Adipocyte (in vitro differentiated cells): ENCODE measurements around the gene MRPS12.

Experiments used
- DNase-seq: peaks from one replicate; pipeline ENCODE4 v3.0.0-alpha.2; 2015; ENCODE audit warnings: low read depth
- H3K27me3 ChIP-seq: replicated peaks from 2 replicates; pipeline ENCODE4 v1.7.0; 2013; ENCODE audit warnings: mild to moderate bottlenecking, low read length, moderate library complexity; ENCODE audit not compliant: control insufficient read depth, insufficient read depth
- H3K36me3 ChIP-seq: 2 replicates; pipeline ENCODE4 v1.7.0; 2013; ENCODE audit warnings: low read length, mild to moderate bottlenecking, moderate library complexity; ENCODE audit not compliant: control insufficient read depth, insufficient read depth, severe bottlenecking
- H3K4me1 ChIP-seq: 2 replicates; pipeline ENCODE4 v1.7.0; 2013; ENCODE audit warnings: mild to moderate bottlenecking, low read length, moderate library complexity; ENCODE audit not compliant: control insufficient read depth, insufficient read depth
- H3K4me3 ChIP-seq: 2 replicates; pipeline ENCODE4 v1.7.0; 2013; ENCODE audit warnings: mild to moderate bottlenecking, low read length, moderate library complexity
- H3K9ac ChIP-seq: 2 replicates; pipeline ENCODE4 v1.7.0; 2013; ENCODE audit warnings: mild to moderate bottlenecking, low read length, moderate library complexity
- H3K9me3 ChIP-seq: 2 replicates; pipeline ENCODE4 v1.7.0; 2013; ENCODE audit warnings: mild to moderate bottlenecking, low read length, moderate library complexity; ENCODE audit not compliant: control insufficient read depth

Gene MRPS12

DNA sequence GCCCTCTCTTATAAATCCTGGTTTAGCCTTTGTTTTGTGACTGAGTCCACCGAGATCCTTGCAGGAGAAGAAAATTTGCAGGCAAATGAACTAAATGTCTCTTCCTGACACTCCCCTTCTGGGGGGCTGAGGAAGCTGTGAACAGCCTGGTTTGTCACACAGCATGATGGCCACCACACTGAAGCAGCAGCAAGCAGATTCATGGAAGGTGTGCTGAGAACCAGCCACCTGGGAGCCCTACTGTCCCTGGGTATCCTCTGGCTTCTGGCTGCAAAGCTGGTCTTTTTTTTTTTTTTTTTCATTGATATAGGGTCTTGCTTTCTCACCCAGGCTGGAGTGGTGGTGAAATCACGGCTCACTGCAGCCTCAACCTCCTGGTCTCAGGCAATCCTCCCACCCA is 11.2 kb downstream of the MRPS12 start:
- no peaks in the 10 kb centered on the region for H3K27me3 ChIP-seq
- H3K4me3 ChIP-seq: no peak overlapping the region
- no peaks in the 10 kb centered on the region for H3K9me3 ChIP-seq
- no peaks in the 10 kb centered on the region for H3K4me1 ChIP-seq
- no peak overlapping the region for H3K9ac ChIP-seq
- no peak for DNase-seq
- H3K36me3 ChIP-seq: peaks cover 16% of the 10 kb centered on the region

DNA sequence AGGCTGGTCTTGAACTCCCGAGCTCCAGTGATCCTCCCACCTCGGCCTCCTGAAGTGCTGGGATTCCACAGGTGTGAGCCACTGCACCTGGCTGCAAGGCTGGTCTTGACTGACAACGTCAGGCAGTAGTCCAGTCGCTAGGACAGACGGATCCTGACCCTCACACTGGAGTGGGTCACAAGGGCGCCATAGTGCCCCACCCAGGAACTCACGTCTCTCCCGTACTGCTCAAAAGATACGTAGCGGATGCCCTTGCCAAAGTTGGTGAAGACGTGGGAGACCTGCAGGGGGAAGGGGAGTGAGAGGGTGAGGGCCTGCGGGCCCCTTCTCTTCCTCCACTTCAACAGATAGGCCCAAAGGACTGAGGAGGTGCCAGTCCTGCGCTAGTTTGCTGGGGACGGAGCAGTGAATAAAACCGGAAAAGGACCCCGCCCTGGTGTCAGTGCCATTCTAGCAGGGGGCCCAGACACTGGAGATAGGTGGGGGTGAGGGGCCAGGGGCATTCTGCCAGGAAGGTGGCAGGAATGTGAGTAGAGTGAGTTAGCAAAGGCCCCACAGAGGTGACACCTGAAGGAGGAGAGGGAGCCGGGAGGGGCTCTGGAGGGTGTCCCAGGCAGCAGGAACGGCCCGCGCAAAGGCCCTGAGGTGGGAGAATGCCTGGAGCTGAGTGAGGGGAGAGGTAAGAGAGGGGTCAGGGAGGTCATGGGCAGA is 11.9 kb downstream of the MRPS12 start:
- Histone ChIP-seq H3K36me3 (peaks cover 18% of the 10 kb centered on the region), H3K9ac (no peak overlapping the region), H3K4me3 (no peak overlapping the region), H3K4me1 (no peaks in the 10 kb centered on the region), H3K9me3 (no peaks in the 10 kb centered on the region), H3K27me3 (no peaks in the 10 kb centered on the region)
- DNase-seq: no peak

DNA sequence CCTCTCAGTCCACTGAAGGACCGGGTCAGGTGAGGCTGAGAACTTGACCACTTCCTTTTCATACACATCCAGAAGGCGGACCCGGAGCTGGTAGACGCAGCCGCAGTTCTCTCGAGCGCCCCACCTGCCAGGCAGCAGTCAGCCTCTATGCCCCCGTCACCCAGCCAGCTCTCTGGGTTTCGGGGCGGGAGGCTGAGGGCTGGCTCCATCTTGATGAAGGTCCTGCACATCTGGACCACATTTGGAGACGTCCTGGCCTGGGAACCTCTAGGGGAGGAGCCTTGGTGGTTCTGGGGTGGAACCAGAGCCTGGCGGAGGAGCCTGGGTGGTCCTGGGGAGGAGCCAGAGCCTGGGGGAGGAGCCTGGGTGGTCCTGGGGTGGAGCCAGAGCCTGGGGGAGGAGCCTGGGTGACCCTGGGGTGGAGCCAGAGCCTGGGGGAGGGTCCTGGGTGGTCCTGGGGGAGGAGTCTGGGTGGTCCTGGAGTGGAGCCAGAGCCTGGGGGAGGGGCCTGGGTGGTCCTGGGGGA is 14.3 kb downstream of the MRPS12 start:
- Histone ChIP-seq H3K9ac (no peak overlapping the region), H3K36me3 (peaks cover 18% of the 10 kb centered on the region), H3K4me3 (no peak overlapping the region), H3K9me3 (no peaks in the 10 kb centered on the region), H3K27me3 (no peaks in the 10 kb centered on the region), H3K4me1 (peaks cover 2% of the 10 kb centered on the region)
- DNase-seq: no peak

DNA sequence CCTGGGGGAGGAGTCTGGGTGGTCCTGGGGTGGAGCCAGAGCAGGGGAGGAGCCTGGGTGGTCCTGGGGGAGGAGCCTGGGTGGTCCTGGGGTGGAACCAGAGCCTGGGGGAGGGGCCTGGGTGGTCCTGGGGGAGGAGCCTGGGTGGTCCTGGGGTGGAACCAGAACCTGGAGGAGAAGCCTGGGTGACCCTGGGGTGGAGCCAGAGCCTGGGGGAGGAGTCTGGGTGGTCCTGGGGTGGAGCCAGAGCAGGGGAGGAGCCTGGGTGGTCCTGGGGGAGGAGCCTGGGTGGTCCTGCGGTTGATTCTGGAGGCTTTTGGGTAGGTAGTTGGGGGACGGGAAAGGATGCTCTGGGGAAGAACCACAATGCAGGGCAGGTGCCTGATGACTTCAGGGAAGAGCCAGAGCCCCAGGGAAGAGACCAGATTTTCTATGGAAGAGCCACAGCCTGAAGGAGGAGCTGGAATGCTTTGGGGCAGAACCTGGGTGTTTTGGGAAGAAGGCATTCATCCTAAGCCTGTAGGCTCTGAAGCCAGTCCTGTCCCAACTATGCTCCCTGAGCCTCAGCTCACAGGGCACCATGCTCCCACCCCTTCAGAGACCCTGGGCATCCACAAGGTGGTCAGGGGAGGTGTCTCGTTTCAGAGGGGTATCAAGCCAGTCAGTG is 15.0 kb downstream of the MRPS12 start:
- Histone ChIP-seq H3K4me1 (peaks cover 5% of the 10 kb centered on the region), H3K9ac (no peak overlapping the region), H3K36me3 (peaks cover 18% of the 10 kb centered on the region), H3K27me3 (no peaks in the 10 kb centered on the region), H3K4me3 (no peak overlapping the region), H3K9me3 (no peaks in the 10 kb centered on the region)
- DNase-seq: no peak

DNA sequence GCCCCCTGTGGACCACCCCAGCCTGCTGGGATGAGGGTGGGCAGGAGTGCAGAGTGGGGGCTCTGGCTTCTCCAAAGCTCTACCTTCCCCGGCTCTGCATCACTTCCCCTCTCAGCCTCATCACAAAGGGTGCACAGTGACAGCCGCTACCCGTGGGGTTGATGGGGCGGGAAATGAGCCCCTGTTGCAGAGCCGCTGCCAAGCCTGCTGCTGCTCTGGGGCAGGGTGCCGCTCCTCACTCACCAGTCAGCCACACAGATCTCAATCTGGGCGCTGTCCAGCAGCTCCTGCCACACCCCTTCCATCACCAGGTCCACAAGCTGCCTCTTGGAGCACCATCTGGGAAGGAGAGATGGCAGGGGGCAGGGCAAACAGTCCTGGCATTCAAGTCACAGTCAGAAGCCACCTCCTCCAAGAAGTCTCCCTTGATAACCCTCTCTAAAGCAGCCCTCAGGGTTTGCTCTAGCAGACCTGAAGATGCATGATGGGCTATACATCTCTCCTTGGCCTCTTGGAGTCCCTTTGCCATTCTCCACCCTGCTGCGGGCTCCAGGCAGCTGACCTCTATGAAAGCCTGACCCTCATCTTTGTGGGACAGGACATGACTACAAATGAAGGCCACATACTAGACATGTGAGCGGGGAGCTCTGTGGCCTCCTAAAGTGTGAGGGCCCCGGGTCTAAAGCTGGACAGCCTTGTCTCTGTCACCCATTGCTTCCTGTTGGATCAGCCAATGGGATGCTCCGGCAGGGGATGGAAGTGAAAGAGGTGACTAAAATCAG is 15.7 kb downstream of the MRPS12 start:
- Histone ChIP-seq H3K9ac (no peak overlapping the region), H3K4me3 (no peak overlapping the region), H3K36me3 (peaks cover 18% of the 10 kb centered on the region), H3K4me1 (peaks cover 5% of the 10 kb centered on the region), H3K9me3 (no peaks in the 10 kb centered on the region), H3K27me3 (no peaks in the 10 kb centered on the region)
- DNase-seq: no peak

DNA sequence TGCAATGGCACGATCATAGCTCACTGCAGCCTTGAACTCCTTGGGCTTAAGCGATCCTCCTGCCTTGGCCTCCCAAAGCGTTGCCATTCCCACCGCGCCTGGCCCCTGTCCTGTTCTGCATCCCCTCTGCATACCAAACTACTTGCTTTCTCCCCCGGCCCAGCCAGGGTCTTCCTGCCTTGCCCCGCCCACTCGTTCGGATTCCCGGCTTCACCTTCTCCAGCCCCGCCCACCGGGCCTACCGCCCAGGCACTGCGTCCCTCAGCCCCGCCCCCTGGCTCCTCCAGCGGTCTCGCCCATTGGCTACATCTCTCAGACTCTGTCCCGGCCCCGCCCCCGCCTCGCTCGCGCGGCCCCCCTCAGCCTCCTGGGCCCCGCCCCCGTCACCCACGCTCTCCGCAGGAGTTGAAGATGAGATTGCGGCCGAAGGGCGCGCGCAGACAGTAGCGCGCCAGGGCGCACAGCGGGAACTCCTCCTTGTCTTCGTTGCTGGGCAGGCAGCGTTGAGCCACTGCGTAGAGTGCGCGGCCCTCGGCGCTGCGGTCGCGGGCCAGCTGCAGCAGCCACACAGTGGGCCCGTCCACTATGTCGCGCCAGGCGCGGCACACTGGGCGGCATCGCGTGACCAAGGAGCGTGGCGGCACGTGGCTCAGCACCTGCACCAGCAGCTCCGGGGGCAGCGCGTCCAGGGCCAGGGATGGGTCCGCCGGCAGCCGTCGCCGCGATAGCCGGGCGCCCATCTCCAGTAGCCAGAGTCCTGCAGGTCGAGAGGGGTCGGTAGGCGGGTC is 19.0 kb downstream of the MRPS12 start:
- Histone ChIP-seq H3K36me3 (peaks cover 14% of the 10 kb centered on the region), H3K4me1 (peaks cover 5% of the 10 kb centered on the region), H3K9me3 (no peaks in the 10 kb centered on the region), H3K27me3 (no peaks in the 10 kb centered on the region), H3K9ac (no peak overlapping the region), H3K4me3 (peak overlapping the region; percentile 70)
- peak; percentile 46 for DNase-seq

DNA sequence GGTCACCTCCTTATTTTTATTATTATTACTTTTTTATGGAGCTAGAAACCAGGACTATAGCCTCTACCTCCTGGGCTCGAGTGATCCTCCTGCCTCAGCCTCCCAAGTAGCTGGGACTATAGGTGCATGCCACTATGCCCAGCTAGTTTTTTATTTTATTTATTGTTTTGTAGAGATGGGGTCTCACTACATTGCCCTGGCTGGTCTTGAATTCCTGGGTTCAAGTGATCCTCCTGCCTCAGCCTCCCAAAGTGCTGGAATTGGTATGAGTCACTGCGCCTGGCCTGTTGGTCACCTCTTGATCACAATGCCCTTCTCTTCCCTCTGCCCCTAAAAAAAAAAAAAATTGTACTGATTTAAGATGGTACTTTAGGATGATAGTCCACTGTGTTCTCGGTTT is 20.4 kb downstream of the MRPS12 start:
- Histone ChIP-seq H3K4me1 (peaks cover 5% of the 10 kb centered on the region), H3K9me3 (no peaks in the 10 kb centered on the region), H3K9ac (no peak overlapping the region), H3K27me3 (no peaks in the 10 kb centered on the region), H3K36me3 (peaks cover 10% of the 10 kb centered on the region), H3K4me3 (no peak overlapping the region)
- no peak for DNase-seq

DNA sequence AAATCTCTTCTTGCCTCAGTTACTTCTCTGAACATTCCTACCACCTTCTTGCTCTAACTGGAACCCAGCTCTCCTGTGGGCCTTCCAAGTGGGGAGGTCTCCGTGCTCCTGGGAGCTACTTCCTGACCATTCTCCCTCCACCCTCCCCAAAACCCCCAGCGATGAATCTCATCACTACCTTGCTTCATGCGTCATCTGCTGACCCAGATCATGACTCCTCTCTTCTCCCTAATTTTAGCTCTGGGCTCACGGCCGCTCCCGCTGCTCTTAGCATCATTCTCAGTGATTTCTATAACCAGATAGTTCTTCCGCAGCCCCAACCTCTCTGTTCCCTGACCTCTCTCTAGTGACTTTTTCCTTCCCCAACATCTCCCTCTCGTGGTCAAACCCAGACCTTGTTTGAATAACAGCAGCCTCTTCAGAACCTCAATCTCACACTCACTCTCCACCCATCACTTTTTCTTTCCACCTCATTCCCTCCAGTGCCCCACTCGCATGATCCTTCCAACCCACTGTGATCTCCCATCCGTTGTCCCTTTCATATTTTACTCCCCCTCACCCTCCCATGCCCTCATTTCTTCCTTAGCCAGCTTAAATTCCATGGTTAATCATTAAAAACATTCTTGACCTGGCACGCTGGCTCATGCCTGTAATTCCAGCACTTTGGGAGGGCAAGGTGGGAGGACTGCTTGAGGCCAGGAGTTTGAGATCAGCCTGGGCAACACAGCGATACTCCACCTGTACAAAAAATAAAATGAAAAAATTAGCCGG is 21.8 kb downstream of the MRPS12 start:
- no peak overlapping the region for H3K4me3 ChIP-seq
- peaks cover 5% of the 10 kb centered on the region for H3K4me1 ChIP-seq
- H3K36me3 ChIP-seq: no peaks in the 10 kb centered on the region
- no peaks in the 10 kb centered on the region for H3K27me3 ChIP-seq
- no peak for DNase-seq
- no peak overlapping the region for H3K9ac ChIP-seq
- H3K9me3 ChIP-seq: no peaks in the 10 kb centered on the region

DNA sequence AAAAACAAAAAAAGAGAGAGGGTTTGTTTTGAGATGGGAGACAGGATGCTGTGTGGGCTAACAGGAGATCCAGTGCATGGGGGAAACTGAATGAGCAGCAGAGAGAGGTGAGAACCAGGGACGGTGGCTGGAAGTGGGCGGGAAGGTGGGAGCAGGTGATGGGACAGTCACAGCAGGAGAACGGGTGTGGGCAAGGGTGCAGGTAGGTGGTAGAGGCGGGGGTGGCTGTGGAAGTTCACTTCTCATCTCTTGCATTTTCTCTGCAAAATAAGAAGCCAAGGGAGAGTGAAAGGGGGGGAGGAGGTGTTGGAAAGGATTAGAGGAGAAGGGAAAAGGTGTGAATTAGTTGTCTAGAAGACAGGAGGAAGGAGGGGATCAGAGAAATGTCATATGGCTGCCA is 22.9 kb downstream of the MRPS12 start:
- Histone ChIP-seq H3K4me1 (peaks cover 5% of the 10 kb centered on the region), H3K9me3 (no peaks in the 10 kb centered on the region), H3K4me3 (no peak overlapping the region), H3K36me3 (no peaks in the 10 kb centered on the region), H3K9ac (no peak overlapping the region), H3K27me3 (no peaks in the 10 kb centered on the region)
- DNase-seq: no peak

DNA sequence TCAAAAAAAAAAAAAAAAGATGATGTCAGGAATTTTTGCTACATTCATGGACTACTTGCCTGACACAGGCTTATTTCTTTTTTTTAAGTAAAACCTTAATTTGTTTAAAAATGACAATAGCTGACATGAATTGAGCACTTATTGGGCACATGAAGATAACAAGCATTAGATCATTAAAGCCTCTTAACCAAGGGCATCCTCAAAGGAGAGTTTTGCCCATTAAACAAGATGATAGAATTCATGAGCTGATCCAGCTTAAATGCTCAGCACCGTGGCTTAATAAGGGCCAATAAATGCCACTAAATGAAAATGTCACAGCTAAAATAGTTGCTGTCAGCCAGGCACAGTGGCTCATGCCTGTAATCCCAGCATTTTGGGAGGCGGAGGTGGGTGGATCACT is 25.5 kb downstream of the MRPS12 start:
- Histone ChIP-seq H3K9ac (no peak overlapping the region), H3K36me3 (no peaks in the 10 kb centered on the region)
- no peak for DNase-seq

More for the DNA sequence above, 25.5 kb downstream of the MRPS12 start:
- Histone ChIP-seq H3K4me3 (no peak overlapping the region), H3K9me3 (no peaks in the 10 kb centered on the region), H3K4me1 (no peaks in the 10 kb centered on the region), H3K27me3 (no peaks in the 10 kb centered on the region)
